Coronary artery (tissue), 2 donors: ENCODE measurements around the gene BCL6B.

Experiments used
- DNase-seq: peaks from one replicate; pipeline ENCODE4 v3.0.0-alpha.2; 2017; ENCODE audit warnings: low spot score
- H3K27ac ChIP-seq, 2 donors: fragments of 200-600 bp; sonication (generic); one replicate each; pipeline ENCODE4 v1.5.1; 2016 to 2019
- H3K4me3 ChIP-seq: fragments of 200-600 bp; sonication (generic); 2 replicates; pipeline ENCODE4 v1.5.1; 2016; ENCODE audit warnings: mild to moderate bottlenecking, moderate library complexity
- TF ChIP-seq, protein P1 (sequence below): fragments of 200-600 bp; sonication (generic); IDR thresholded peaks from one replicate; pipeline ENCODE4 v1.5.1; 2019; ENCODE audit warnings: antibody characterized with exemption

Gene BCL6B

DNA sequence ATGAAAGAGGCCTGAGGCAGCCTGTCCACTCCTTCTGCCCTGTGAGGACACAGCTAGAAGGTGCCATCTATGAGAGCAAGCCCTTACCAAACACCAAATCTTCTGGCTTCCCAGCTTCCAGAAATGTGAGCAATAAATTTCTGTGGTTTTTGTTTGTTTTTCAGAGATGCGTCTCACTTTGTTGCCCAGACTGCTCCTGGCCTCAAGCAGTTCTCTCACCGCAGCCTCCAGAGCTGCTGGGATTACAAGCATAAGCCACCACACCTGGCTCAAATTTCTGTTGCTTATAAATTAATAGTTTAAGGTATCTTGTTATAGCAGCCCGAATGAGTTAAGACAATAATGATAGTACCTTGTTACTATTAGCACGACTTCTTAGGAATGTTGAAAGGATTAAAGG lies 33.5 kb downstream of the BCL6B start:
- Histone ChIP-seq H3K27ac (no peak overlapping the region), H3K4me3 (no peak overlapping the region)
- no peak for DNase-seq
- TF ChIP-seq, protein P1, sequence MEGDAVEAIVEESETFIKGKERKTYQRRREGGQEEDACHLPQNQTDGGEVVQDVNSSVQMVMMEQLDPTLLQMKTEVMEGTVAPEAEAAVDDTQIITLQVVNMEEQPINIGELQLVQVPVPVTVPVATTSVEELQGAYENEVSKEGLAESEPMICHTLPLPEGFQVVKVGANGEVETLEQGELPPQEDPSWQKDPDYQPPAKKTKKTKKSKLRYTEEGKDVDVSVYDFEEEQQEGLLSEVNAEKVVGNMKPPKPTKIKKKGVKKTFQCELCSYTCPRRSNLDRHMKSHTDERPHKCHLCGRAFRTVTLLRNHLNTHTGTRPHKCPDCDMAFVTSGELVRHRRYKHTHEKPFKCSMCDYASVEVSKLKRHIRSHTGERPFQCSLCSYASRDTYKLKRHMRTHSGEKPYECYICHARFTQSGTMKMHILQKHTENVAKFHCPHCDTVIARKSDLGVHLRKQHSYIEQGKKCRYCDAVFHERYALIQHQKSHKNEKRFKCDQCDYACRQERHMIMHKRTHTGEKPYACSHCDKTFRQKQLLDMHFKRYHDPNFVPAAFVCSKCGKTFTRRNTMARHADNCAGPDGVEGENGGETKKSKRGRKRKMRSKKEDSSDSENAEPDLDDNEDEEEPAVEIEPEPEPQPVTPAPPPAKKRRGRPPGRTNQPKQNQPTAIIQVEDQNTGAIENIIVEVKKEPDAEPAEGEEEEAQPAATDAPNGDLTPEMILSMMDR = no peak

DNA sequence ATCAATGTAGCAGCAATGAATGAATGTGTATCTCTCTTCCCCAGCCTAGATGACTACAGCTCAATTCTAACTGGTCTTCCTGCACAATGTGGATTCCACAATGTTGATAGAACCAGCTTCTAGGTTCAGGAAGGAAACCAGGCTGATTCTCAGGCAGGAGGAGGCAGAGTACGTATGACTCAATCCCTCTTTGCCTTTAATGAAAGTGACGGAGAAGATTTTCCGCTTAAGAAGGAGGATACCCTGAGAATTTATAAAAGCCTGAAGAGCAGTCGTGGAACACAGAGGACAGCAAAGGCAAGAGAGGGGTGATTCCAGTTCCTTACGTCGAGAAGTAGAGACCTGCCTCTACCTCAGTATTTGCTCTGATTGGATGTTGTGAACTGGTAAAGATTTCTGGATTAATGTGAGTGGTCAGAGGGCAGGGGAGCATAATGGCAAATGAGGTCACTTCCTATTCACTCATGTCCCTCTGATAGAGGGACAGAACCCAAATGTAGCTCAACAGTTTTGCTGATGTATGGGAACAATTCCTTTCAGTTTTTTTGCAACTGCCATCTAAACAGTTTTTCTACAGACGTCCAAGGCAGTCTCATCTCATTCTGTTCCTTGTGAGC lies 36.1 kb downstream of the BCL6B start:
- Histone ChIP-seq H3K4me3 (no peak overlapping the region), H3K27ac (peak overlapping the region in 1 of 2 donors; percentile 5)
- TF ChIP-seq, protein P1 = no peak
- no peak for DNase-seq

DNA sequence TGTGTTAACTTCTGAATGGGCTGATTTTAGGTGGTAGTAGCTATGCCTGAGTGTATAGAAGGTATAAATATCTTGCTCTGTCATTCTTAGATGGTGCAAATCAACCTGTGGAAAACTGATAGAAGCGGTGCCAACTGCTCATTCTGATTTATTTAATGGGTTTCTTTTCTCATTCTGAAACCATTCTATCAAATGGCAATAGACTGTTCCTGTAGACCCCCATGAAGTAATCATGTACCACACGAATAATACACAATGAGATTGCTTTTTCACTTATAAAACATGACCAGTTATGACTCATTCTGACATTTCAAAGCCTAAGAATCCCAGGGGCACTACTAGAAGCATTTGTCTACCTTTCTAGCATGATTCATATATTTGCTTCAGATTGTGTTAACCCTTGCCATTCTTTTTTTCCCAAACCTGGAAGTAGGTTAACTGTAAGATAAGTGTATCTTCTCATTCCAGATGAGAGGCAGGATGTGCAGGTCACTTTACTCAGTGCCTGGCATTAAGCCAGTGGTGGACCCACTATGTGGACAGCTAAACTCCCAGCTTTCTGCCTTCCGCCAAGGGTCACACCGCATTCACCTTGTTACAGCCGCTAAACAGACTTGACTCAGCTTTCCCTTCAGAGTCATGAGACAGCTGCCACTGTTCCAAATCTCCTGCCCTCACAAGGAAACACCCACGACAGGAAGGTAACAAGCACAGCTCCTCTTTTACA lies 37.5 kb downstream of the BCL6B start:
- no peak for DNase-seq
- TF ChIP-seq, protein P1 = no peak

DNA sequence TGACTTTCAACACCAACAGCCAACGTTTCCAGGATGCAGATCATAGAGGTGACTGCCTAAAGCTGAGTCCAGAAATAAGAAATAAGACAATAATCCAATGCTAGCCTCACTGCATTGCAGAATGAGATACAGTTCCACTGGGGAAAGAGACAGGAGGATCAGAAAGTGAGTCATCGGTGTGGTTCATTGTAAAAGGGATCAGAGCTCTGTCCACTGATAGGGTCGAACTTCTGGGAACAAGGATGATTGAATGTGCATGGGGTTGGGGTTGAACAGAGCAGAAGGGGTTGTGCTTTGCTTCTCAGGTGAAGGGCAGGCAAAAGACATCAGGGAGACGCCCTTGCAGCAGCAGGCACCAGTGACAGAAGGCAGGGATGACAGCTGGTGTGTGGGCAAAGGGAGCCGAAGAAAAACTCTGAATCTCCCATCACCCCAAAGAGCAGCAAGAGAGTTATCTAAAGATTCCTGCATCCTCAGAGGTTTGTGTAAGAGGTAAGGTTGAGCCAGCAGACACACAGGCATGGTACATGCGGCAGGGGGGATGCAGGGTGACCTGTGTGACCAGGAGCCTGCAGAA lies 40.8 kb downstream of the BCL6B start:
- no peak overlapping the region for H3K27ac ChIP-seq
- TF ChIP-seq, protein P1 = no peak
- no peak overlapping the region for H3K4me3 ChIP-seq
- DNase-seq = no peak

More for the DNA sequence above, 37.5 kb downstream of the BCL6B start:
- Histone ChIP-seq H3K27ac (no peak overlapping the region), H3K4me3 (no peak overlapping the region)

DNA sequence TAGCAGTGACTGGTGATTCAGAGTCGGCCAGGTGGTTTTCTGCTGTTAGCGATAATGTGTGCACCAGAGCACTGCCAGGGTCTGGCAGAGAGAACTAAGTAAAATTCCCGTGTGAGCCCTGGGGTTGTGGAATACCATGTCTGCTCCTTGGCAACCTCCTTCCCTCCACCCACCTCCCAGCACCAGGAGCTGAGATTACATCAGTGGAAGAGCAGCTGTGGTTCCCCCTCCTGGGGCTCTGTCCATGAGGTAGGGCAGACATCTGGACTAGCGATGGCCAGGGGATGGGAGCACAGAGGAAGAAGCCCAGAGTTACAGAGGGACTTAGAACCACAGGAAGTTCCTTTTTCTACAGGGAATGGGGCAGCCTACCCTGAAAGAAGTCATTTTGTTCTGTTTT lies 41.4 kb downstream of the BCL6B start:
- Histone ChIP-seq H3K27ac (no peak overlapping the region), H3K4me3 (no peak overlapping the region)
- TF ChIP-seq, protein P1 = no peak
- no peak for DNase-seq

DNA sequence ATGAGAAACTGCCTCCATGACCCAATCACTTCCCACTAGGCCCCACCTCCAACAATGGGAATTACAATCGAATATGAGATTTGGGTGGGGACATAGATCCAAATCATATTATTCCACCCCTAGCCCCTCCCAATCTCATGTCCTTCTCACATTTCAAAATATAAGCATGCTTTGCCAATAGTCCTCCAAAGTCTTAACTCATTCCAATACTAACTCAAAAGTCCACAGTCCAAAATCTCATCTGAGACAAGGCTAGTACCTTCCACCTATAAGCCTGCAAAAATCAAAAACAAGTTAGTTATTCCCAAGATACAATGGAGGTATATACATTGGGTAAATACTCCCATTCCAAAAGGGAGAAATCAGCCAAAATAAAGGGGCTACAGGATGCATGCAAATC lies 44.3 kb downstream of the BCL6B start:
- DNase-seq = no peak
- Histone ChIP-seq H3K27ac (no peak overlapping the region), H3K4me3 (no peak overlapping the region)
- TF ChIP-seq, protein P1 = no peak
